NOMO-1 treated with DMSO at 0.1 percent for 48 hours (cell line): ENCODE results near the gene AFF3.

ENCODE experiments used
- DNase-seq: peaks from one replicate; lab custom pipeline; 2025; ENCODE audit not compliant: unreplicated experiment; lab: John Stamatoyannopoulos, UW

AFF3 gene

GRCh38 chr2:99652862-99653261 lies 489.5 kb downstream of the AFF3 start:
- no peak for DNase-seq

GRCh38 chr2:99651930-99652670 lies 490.3 kb downstream of the AFF3 start:
- DNase-seq: no peak

- DNase-seq: no peak
Measured at GRCh38 chr2:99648906-99649789, 493.2 kb downstream of the AFF3 start.

- DNase-seq: peak; percentile 19
Measured at GRCh38 chr2:99648178-99648844, 494.1 kb downstream of the AFF3 start.

GRCh38 chr2:99645960-99646359 lies 496.4 kb downstream of the AFF3 start:
- no peak for DNase-seq

- no peak for DNase-seq
Measured at GRCh38 chr2:99644419-99644787, 498.0 kb downstream of the AFF3 start.

- DNase-seq: no peak
Measured at GRCh38 chr2:99643787-99644418, 498.5 kb downstream of the AFF3 start.

- no peak for DNase-seq
Measured at GRCh38 chr2:99641999-99642398, 500.4 kb downstream of the AFF3 start.

- DNase-seq: no peak
Measured at GRCh38 chr2:99640635-99641151, 501.7 kb downstream of the AFF3 start.

- DNase-seq: no peak
Measured at GRCh38 chr2:99638791-99639190, 503.6 kb downstream of the AFF3 start.

- no peak for DNase-seq
Measured at GRCh38 chr2:99637159-99637697, 505.2 kb downstream of the AFF3 start.

- no peak for DNase-seq
Measured at GRCh38 chr2:99636144-99637034, 506.0 kb downstream of the AFF3 start.

- DNase-seq: no peak
Measured at GRCh38 chr2:99635710-99636109, 506.7 kb downstream of the AFF3 start.

GRCh38 chr2:99634234-99634633 lies 508.2 kb downstream of the AFF3 start:
- DNase-seq: peak; percentile 21

GRCh38 chr2:99631700-99632099 lies 510.7 kb downstream of the AFF3 start:
- DNase-seq: no peak

GRCh38 chr2:99629320-99629719 lies 513.1 kb downstream of the AFF3 start:
- no peak for DNase-seq

- DNase-seq: no peak
Measured at GRCh38 chr2:99626158-99626557, 516.2 kb downstream of the AFF3 start.

- DNase-seq: no peak
Measured at GRCh38 chr2:99624677-99625076, 517.7 kb downstream of the AFF3 start.

- DNase-seq: no peak
Measured at GRCh38 chr2:99623613-99624012, 518.8 kb downstream of the AFF3 start.

- no peak for DNase-seq
Measured at GRCh38 chr2:99623035-99623434, 519.4 kb downstream of the AFF3 start.
